Neuron (in vitro differentiated cells): ENCODE measurements around the gene FAM47E.

Experiments
- H2AFZ ChIP-seq: one replicate; pipeline ENCODE4 v1.6.1; 2013; ENCODE audit warnings: low read depth, mild to moderate bottlenecking, inconsistent platforms, low read length, moderate library complexity
- H3K27me3 ChIP-seq: one replicate; pipeline ENCODE4 v1.6.1; 2013; ENCODE audit warnings: low read length; ENCODE audit not compliant: insufficient read depth
- H3K36me3 ChIP-seq: one replicate; pipeline ENCODE4 v1.6.1; 2013; ENCODE audit warnings: low read length; ENCODE audit not compliant: insufficient read depth
- H3K4me1 ChIP-seq: one replicate; pipeline ENCODE4 v1.6.1; 2013; ENCODE audit warnings: low read length; ENCODE audit not compliant: insufficient read depth
- H3K4me3 ChIP-seq: 2 replicates; pipeline ENCODE4 v1.5.1; 2013; ENCODE audit warnings: mild to moderate bottlenecking, low read length, moderate library complexity
- H3K9me3 ChIP-seq: one replicate; pipeline ENCODE4 v1.6.1; 2013; ENCODE audit warnings: low read length

The FAM47E gene

GRCh38 chr4:76257824-76258223, 6.3 kb downstream of the FAM47E start:
- Histone ChIP-seq H3K4me1 (peaks cover 7% of the 10 kb centered on the region), H3K4me3 (no peak overlapping the region), H2AFZ (no peak overlapping the region), H3K27me3 (no peaks in the 10 kb centered on the region), H3K36me3 (no peaks in the 10 kb centered on the region), H3K9me3 (no peaks in the 10 kb centered on the region)

DNA sequence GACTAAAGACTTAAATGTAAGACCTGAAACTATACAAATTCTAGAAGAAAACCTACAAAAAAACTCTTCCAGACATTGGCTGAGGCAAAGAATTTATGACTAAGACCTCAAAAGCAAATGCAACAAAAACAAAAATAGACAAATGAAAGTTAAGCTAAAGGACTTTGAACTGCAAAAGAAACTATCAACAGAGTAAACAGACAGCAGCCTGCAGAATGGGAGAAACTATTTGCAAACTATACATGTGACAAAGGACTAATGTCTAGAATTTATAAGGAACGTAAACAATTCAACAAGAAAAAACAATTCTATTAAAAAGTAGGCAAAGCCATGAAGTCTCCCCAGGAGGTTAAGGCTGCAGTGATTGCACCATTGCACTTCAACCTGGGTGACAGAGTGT, 9.1 kb downstream of the FAM47E start:
- H3K36me3 ChIP-seq, result peaks cover 3% of the 10 kb centered on the region
- H2AFZ ChIP-seq, result no peak overlapping the region
- no peaks in the 10 kb centered on the region for H3K9me3 ChIP-seq
- no peaks in the 10 kb centered on the region for H3K27me3 ChIP-seq
- H3K4me3 ChIP-seq, result no peak overlapping the region
- peaks cover 7% of the 10 kb centered on the region for H3K4me1 ChIP-seq

DNA sequence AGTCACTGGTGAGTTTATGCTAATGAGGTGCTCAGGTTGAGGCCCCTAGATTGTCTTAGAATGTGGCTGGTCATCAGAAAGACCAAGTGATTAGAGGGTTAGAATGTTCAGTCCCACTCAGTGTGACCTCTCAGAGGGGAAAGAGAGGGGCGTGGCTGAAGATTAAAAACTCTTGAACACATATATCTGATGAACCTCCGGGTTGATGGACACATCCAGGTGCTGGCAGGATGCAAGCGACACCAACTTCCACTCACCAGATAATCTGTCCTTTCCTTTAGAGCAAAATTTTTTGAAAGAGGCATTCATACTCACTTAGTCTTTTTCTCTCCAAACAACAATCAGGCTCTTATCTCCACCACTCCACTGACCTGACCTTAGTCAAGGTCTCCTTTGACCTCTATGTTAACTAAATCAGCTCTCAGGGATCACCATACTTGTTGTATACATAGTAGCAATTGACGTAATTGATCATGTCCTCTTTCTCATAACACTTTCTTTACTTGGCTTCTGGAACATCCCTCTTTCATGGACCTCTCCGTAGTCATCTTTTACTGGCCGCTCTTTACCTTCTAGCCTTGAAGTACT, 14.2 kb downstream of the FAM47E start:
- peaks cover 3% of the 10 kb centered on the region for H3K36me3 ChIP-seq
- H3K4me1 ChIP-seq, result no peaks in the 10 kb centered on the region
- no peaks in the 10 kb centered on the region for H3K9me3 ChIP-seq
- H2AFZ ChIP-seq, result no peak overlapping the region
- no peak overlapping the region for H3K4me3 ChIP-seq
- no peaks in the 10 kb centered on the region for H3K27me3 ChIP-seq

- Histone ChIP-seq H3K36me3 (peaks cover 3% of the 10 kb centered on the region), H3K27me3 (no peaks in the 10 kb centered on the region), H3K4me3 (no peak overlapping the region), H3K4me1 (no peaks in the 10 kb centered on the region), H2AFZ (no peak overlapping the region), H3K9me3 (no peaks in the 10 kb centered on the region)
Measured at GRCh38 chr4:76266627-76267026, 15.1 kb downstream of the FAM47E start.

GRCh38 chr4:76267811-76268210, 16.3 kb downstream of the FAM47E start:
- H3K9me3 ChIP-seq, result no peaks in the 10 kb centered on the region
- no peak overlapping the region for H3K4me3 ChIP-seq
- peaks cover 3% of the 10 kb centered on the region for H3K36me3 ChIP-seq

GRCh38 chr4:76270244-76271175, 19.0 kb downstream of the FAM47E start:
- no peak overlapping the region for H2AFZ ChIP-seq
- no peaks in the 10 kb centered on the region for H3K4me1 ChIP-seq
- H3K9me3 ChIP-seq, result no peaks in the 10 kb centered on the region
- no peak overlapping the region for H3K4me3 ChIP-seq
- no peaks in the 10 kb centered on the region for H3K36me3 ChIP-seq
- H3K27me3 ChIP-seq, result no peaks in the 10 kb centered on the region

More at GRCh38 chr4:76267811-76268210, 16.3 kb downstream of the FAM47E start:
- Histone ChIP-seq H3K4me1 (no peaks in the 10 kb centered on the region), H3K27me3 (no peaks in the 10 kb centered on the region), H2AFZ (no peak overlapping the region)

DNA sequence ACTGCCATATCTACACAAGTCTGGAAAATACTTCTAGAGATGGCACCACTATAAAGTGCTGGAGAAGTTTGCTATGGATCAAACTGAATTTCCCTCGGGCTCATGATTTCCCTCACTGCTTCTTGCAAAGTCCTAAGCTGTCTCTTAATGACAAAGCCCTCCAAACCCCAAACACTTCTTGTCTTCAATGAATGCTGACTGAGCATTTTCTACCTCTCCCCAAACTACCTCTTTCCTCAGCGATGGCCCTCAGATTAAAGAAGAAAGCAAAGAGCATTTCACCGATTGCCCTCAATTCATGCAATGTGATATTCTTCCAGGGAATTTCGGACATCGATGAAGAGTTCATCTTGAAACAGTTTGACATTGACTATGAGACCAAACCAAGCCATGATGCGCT, 19.7 kb downstream of the FAM47E start:
- H3K4me1 ChIP-seq, result no peaks in the 10 kb centered on the region
- no peak overlapping the region for H3K4me3 ChIP-seq
- H3K27me3 ChIP-seq, result no peaks in the 10 kb centered on the region
- no peaks in the 10 kb centered on the region for H3K9me3 ChIP-seq
- no peak overlapping the region for H2AFZ ChIP-seq
- no peaks in the 10 kb centered on the region for H3K36me3 ChIP-seq

DNA sequence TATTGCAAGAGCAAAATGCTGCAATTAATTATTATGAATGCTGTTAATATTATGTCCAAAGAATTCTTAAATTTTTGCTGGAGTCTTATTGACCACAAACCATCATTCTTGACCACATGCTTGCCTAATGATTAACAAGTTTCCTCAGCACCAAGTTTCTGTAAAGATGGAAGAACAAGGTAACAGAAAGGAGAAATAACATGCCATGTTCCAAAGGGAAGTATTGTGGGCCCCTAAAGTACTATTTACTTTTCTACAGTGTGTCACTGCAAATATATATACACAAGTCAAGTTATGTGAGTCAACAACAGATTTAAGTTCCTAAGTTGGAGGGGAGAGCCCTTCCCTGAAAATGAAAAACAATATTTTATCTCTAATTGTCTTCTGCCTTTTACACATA, 20.6 kb downstream of the FAM47E start:
- H3K4me3 ChIP-seq, result no peak overlapping the region

DNA sequence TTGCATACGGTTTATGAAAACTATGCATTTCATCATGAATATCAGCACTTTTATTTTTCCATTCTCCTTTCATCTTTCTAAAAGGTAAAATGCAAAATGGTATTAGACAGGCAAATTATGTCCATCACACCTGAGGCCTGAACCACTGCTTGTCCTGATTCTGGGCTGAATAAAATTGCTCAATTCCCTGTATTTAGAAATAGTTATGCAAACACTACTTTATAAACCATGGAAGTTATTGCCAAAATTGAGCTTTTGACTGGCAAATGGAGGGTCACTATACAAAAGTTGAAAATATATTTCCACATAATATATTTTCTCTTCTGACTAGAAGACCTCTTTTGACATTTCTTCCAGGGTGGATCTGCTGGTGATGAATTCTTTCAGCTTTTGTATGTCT, 21.1 kb downstream of the FAM47E start:
- no peaks in the 10 kb centered on the region for H3K27me3 ChIP-seq
- H3K4me3 ChIP-seq, result no peak overlapping the region

More for the DNA sequence above, 20.6 kb downstream of the FAM47E start:
- no peaks in the 10 kb centered on the region for H3K27me3 ChIP-seq
- no peaks in the 10 kb centered on the region for H3K4me1 ChIP-seq
- H3K9me3 ChIP-seq, result no peaks in the 10 kb centered on the region
- no peaks in the 10 kb centered on the region for H3K36me3 ChIP-seq
- H2AFZ ChIP-seq, result no peak overlapping the region

GRCh38 chr4:76272999-76273398, 21.5 kb downstream of the FAM47E start:
- no peaks in the 10 kb centered on the region for H3K4me1 ChIP-seq

More for the DNA sequence above, 21.1 kb downstream of the FAM47E start:
- Histone ChIP-seq H3K36me3 (no peaks in the 10 kb centered on the region), H3K4me1 (no peaks in the 10 kb centered on the region), H2AFZ (no peak overlapping the region), H3K9me3 (no peaks in the 10 kb centered on the region)

DNA sequence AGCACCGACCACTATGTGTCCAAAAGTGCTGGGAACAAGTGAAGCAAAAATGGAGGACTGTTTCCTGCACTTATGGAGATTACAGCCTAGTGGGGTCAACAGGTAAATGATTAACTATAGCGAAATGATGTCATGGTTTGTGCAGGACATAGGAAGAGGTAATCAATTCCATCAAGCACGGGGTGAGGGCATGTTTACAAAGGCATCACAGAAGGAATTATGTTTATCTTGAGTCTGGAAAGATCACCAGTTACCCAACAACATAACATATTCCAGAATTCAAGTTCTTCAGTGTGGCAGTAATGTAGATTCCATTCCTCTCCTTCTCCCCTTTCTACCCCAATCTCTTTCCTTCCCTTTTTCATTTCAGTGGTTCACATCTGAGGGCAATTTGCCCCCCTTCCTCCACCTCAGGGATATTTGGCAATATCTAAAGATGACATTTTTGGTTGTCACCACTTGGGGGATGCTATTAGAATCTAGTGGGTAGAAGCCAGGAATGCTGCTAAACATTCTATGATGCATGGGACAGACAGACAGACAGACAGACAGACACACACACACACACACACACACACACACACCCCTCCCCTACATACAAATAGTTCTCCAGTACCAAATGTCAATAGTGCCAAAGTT, 24.1 kb downstream of the FAM47E start:
- Histone ChIP-seq H3K4me3 (no peak overlapping the region), H3K27me3 (no peaks in the 10 kb centered on the region), H3K4me1 (peaks cover 8% of the 10 kb centered on the region), H2AFZ (no peak overlapping the region), H3K36me3 (no peaks in the 10 kb centered on the region), H3K9me3 (no peaks in the 10 kb centered on the region)

More at GRCh38 chr4:76272999-76273398, 21.5 kb downstream of the FAM47E start:
- Histone ChIP-seq H3K4me3 (no peak overlapping the region), H3K36me3 (no peaks in the 10 kb centered on the region), H3K27me3 (no peaks in the 10 kb centered on the region), H2AFZ (no peak overlapping the region), H3K9me3 (no peaks in the 10 kb centered on the region)

GRCh38 chr4:76276813-76277212, 25.3 kb downstream of the FAM47E start:
- Histone ChIP-seq H2AFZ (no peak overlapping the region), H3K4me3 (no peak overlapping the region), H3K36me3 (no peaks in the 10 kb centered on the region), H3K27me3 (no peaks in the 10 kb centered on the region), H3K4me1 (peaks cover 11% of the 10 kb centered on the region), H3K9me3 (no peaks in the 10 kb centered on the region)

- Histone ChIP-seq H3K36me3 (no peaks in the 10 kb centered on the region), H3K9me3 (no peaks in the 10 kb centered on the region), H3K4me3 (no peak overlapping the region), H3K27me3 (no peaks in the 10 kb centered on the region), H3K4me1 (peaks cover 11% of the 10 kb centered on the region), H2AFZ (no peak overlapping the region)
Measured at GRCh38 chr4:76277667-76278066, 26.1 kb downstream of the FAM47E start.
